ENCODE data around the gene COIL. TPM values are rescaled to one million over a fixed set of nuclear protein-coding genes. Genes with fewer than 3 reads are reported as not detected.

Gene COIL
- total and polyA plus RNA-seq, 12 donors: 5.2 to 10.3 (median 8.1) TPM

GRCh38 chr17:56978441-56979090 is 17.7 kb upstream of the COIL start:
- Histone ChIP-seq H3K4me3 (peak overlapping the region; percentile 19 to 77 (median 64)), H3K9me3 (no peaks in the 10 kb centered on the region), H3K27me3 (no peaks in the 10 kb centered on the region), H3K27ac (peak overlapping the region; percentile 26 to 69 (median 54)), H3K36me3 (peaks cover 0 to 27% (median 4%) of the 10 kb centered on the region in 9 donors), H3K4me1 (peaks cover 4 to 38% (median 12%) of the 10 kb centered on the region in 9 donors)
- ATAC-seq: peak in 5 of 8 donors; percentile 12 to 17 (median 15)
- intact Hi-C loops (cut with DNase I): loop anchor here in 1 of 10 donors (5.0 kb wide), 1 partner anchor 104 kb away; no protein-coding TSS in a partner anchor
- no peak for DNase-seq
- no peak for TF ChIP-seq CTCF (IDR thresholded peaks at IDR 0.05)
- 17 to 22% methylated on average over 11 of the region's 11 CpGs for WGBS, 2 donors

- DNase-seq: peak; percentile 78 to 86
- 0 to 1% methylated on average over 41 to 42 of the region's 42 CpGs for WGBS, 2 donors
- peak within 1 kb of the TSS; percentile 26 to 69 (median 54) for H3K27ac ChIP-seq
- H3K4me1 ChIP-seq: peaks cover 4 to 30% (median 12%) of the 10 kb centered on the region in 9 donors
- intact Hi-C loops (cut with DNase I): loop anchor here in 1 of 10 donors (5.0 kb wide), 1 partner anchor 104 kb away; no protein-coding TSS in a partner anchor
- no peak for TF ChIP-seq CTCF (IDR thresholded peaks at IDR 0.05)
- H3K36me3 ChIP-seq: peaks cover 0 to 22% (median 0%) of the 10 kb centered on the region in 9 donors
- H3K27me3 ChIP-seq: no peaks in the 10 kb centered on the region
- no peaks in the 10 kb centered on the region for H3K9me3 ChIP-seq
- peak within 1 kb of the TSS; percentile 19 to 77 (median 64) for H3K4me3 ChIP-seq
- peak; percentile 96 to 99 (median 97) for ATAC-seq
These were observed 17.0 kb upstream of the COIL start, which contains the start of gene SCPEP1 for GRCh38 chr17:56977673-56978395. SCPEP1 (plus strand) TSS chr17:56978131; CDS start chr17:56978160, 29 bp downstream.

GRCh38 chr17:56976941-56977608 is 16.2 kb upstream of the COIL start:
- no peak for TF ChIP-seq CTCF (IDR thresholded peaks at IDR 0.05)
- H3K27me3 ChIP-seq: no peaks in the 10 kb centered on the region
- intact Hi-C loops (cut with DNase I): loop anchor here in 1 of 10 donors (5.0 kb wide), 1 partner anchor 105 kb away; no protein-coding TSS in a partner anchor
- peaks cover 0 to 14% (median 0%) of the 10 kb centered on the region in 9 donors for H3K36me3 ChIP-seq
- WGBS, 2 donors: 46 to 52% methylated on average over 11 of the region's 11 CpGs
- peak overlapping the region in 4 of 10 donors; percentile 38 to 68 (median 62) for H3K27ac ChIP-seq
- peaks cover 4 to 23% (median 12%) of the 10 kb centered on the region in 9 donors for H3K4me1 ChIP-seq
- ATAC-seq: peak in 6 of 8 donors; percentile 7 to 45 (median 18)
- no peaks in the 10 kb centered on the region for H3K9me3 ChIP-seq
- DNase-seq: peak in 1 of 2 donors; percentile 11
- H3K4me3 ChIP-seq: peak overlapping the region in 9 of 10 donors; percentile 40 to 77 (median 66)

GRCh38 chr17:56975656-56976055 is 14.8 kb upstream of the COIL start:
- WGBS, 2 donors: 90 to 91% methylated on average over 2 of the region's 2 CpGs
- H3K36me3 ChIP-seq: peaks cover 0 to under 1% (median 0%) of the 10 kb centered on the region in 9 donors
- intact Hi-C loops (cut with DNase I): loop anchor here in 1 of 10 donors (5.0 kb wide), 1 partner anchor 107 kb away; no protein-coding TSS in a partner anchor
- H3K27ac ChIP-seq: no peak overlapping the region
- no peak overlapping the region for H3K4me3 ChIP-seq
- no peaks in the 10 kb centered on the region for H3K9me3 ChIP-seq
- TF ChIP-seq CTCF (IDR thresholded peaks at IDR 0.05): no peak
- no peak for DNase-seq
- peaks cover 4 to 20% (median 12%) of the 10 kb centered on the region in 9 donors for H3K4me1 ChIP-seq
- no peak for ATAC-seq
- H3K27me3 ChIP-seq: no peaks in the 10 kb centered on the region
